K562 (cell line): ENCODE results near the gene LIPI. TPM values are rescaled to one million over a fixed set of nuclear protein-coding genes. Genes with fewer than 3 reads are reported as not detected.

ENCODE experiments used
- ATAC-seq: fragments of 200-7000 bp; cut with Tn5 transposase; 3 replicates; pipeline ENCODE4 v1.9.1; 2020; ENCODE audit warnings: moderate library complexity
- BruUV-seq: library from RNA; stranded (reverse); fragments of 400-500 nt; replicated peaks from 2 replicates; lab custom pipeline; 2021; lab: Mats Ljungman, UMichigan
- CTCF ChIA-PET: fragments of 300-600 bp; formaldehyde crosslinking; extraction: SDS; loops from one replicate; lab custom pipeline; 2021; ENCODE audit warnings: low intra/inter-chr PET ratio; lab: Yijun Ruan, JAX
- POLR2A ChIA-PET: fragments of 300-600, 350-650 bp; sonication (Branson Sonifier 250); formaldehyde crosslinking; extraction: SDS; loops from one replicate; lab custom pipeline; 2021; ENCODE audit warnings: antibody characterized with exemption, inconsistent platforms; lab: Yijun Ruan, JAX
- DNase-seq, 4 experiments: peaks; one replicate each; pipeline versions ENCODE4 v3.0.0 to v3.0.0-alpha.2; 2011 to 2018; ENCODE audit warnings: low spot score in 3 of 4, mixed read lengths in 3 of 4; ENCODE audit errors: extremely low read depth in 1 of 4
- FAIRE-seq: peaks from 2 replicates; lab custom pipeline; 2011; peaks lifted over from hg19 to GRCh38; lab: Jason Lieb, UNC
- H2AFZ ChIP-seq: 2 replicates; pipeline ENCODE4 v1.6.0; 2011; ENCODE audit warnings: low read depth, low read length, control low read depth, inconsistent platforms
- H3K27ac ChIP-seq: fragments of 200-600 bp; 3 replicates; pipeline ENCODE4 v1.8.0; 2011; ENCODE audit warnings: low read depth, mild to moderate bottlenecking, control low read depth, inconsistent platforms, low read length, moderate library complexity, mixed read lengths; ENCODE audit errors: extremely low read depth
- H3K27me3 ChIP-seq, 2 experiments: fragments of 300-600 bp in 1 of 2; 2 replicates in 1 of 2; 3 replicates in 1 of 2; pipeline versions ENCODE4 v1.6.0 to v1.8.0; 2011; ENCODE audit warnings: inconsistent platforms in 2 of 2, low read length in 2 of 2, mild to moderate bottlenecking in 1 of 2, mixed read lengths in 1 of 2, moderate library complexity in 1 of 2; ENCODE audit not compliant: control insufficient read depth in 2 of 2, insufficient read depth in 2 of 2
- H3K36me3 ChIP-seq: fragments of 300-600 bp; 3 replicates; pipeline ENCODE4 v1.8.0; 2011; ENCODE audit warnings: mild to moderate bottlenecking, low read length, inconsistent platforms; ENCODE audit not compliant: control insufficient read depth, insufficient read depth
- H3K4me1 ChIP-seq, 2 experiments: fragments of 200-600 bp in 1 of 2; replicated peaks in 1 of 2; 2 replicates in 1 of 2; 3 replicates in 1 of 2; pipeline versions ENCODE4 v1.5.1 to v1.8.0; 2011; ENCODE audit warnings: inconsistent platforms in 2 of 2, low read length in 2 of 2, mild to moderate bottlenecking in 1 of 2, mixed read lengths in 1 of 2, moderate library complexity in 1 of 2; ENCODE audit not compliant: control insufficient read depth in 2 of 2, insufficient read depth in 2 of 2
- H3K4me2 ChIP-seq: 2 replicates; pipeline ENCODE4 v1.6.1; 2011; ENCODE audit warnings: low read length, control low read depth, inconsistent platforms, mixed read lengths; ENCODE audit not compliant: insufficient read depth
- H3K4me3 ChIP-seq: fragments of 200-600 bp; sonication (generic), shearing (Covaris generic); 2 replicates; pipeline ENCODE4 v1.5.1; 2016; ENCODE audit warnings: control low read depth, inconsistent platforms
- H3K79me2 ChIP-seq: fragments of 200-600 bp; 3 replicates; pipeline ENCODE4 v1.8.0; 2011; ENCODE audit warnings: low read length, inconsistent platforms; ENCODE audit not compliant: control insufficient read depth, insufficient read depth
- H3K9ac ChIP-seq, 2 experiments: 2 replicates each; pipeline versions ENCODE4 v1.6.0 to v1.6.1; 2011; ENCODE audit warnings: low read depth in 2 of 2, low read length in 2 of 2, control low read depth in 1 of 2, inconsistent platforms in 1 of 2, mild to moderate bottlenecking in 1 of 2, mixed read lengths in 1 of 2; ENCODE audit not compliant: insufficient read depth in 1 of 2
- H3K9me1 ChIP-seq: one replicate; pipeline ENCODE4 v1.6.0; 2011; ENCODE audit warnings: inconsistent platforms, mild to moderate bottlenecking, low read length, moderate library complexity; ENCODE audit not compliant: control insufficient read depth, insufficient read depth
- H3K9me3 ChIP-seq: replicated peaks from 2 replicates; pipeline ENCODE4 v1.5.1; 2011; ENCODE audit warnings: low read depth, low read length, inconsistent platforms; ENCODE audit not compliant: control insufficient read depth, insufficient read depth
- H4K20me1 ChIP-seq: replicated peaks from 2 replicates; pipeline ENCODE4 v1.6.1; 2011; ENCODE audit warnings: low read length, inconsistent platforms, mixed read lengths; ENCODE audit not compliant: control insufficient read depth, insufficient read depth
- BHLHE40 ChIP-seq: IDR thresholded peaks from 2 replicates; pipeline ENCODE4 v1.6.1; 2011; ENCODE audit warnings: low read length, improper control_type of control experiment
- CHCHD3 ChIP-seq: fragments of 250-450 bp; sonication (Bioruptor Pico); IDR thresholded peaks from 2 replicates; pipeline ENCODE4 v2.1.2; 2022; ENCODE audit warnings: mild to moderate bottlenecking
- ETS2 ChIP-seq: IDR thresholded peaks from 2 replicates; pipeline ENCODE4 v1.6.1; 2016; ENCODE audit warnings: borderline replicate concordance, missing genetic modification characterization, mild to moderate bottlenecking, moderate library complexity, missing compliant biosample characterization; ENCODE audit not compliant: poor library complexity, severe bottlenecking
- MCM7 ChIP-seq, 2 experiments: fragments of 450-650 bp; IDR thresholded peaks; 2 replicates each; pipeline ENCODE4 v1.6.1; 2016 to 2018
- NEUROD1 ChIP-seq: fragments of 150-350 bp; IDR thresholded peaks from 2 replicates; pipeline ENCODE4 v1.6.1; 2014; ENCODE audit warnings: borderline replicate concordance, low read length, low read depth; ENCODE audit not compliant: partially characterized antibody
- RNF2 ChIP-seq: sonication (generic); IDR thresholded peaks from 2 replicates; pipeline ENCODE4 v1.6.1; 2016
- RUNX1 ChIP-seq: sonication (generic); IDR thresholded peaks from 2 replicates; pipeline ENCODE4 v1.6.1; 2016; ENCODE audit warnings: antibody characterized with exemption, low read depth
- SMC3 ChIP-seq: conservative IDR thresholded peaks from 2 replicates; pipeline ENCODE4 v1.6.1; 2011; ENCODE audit warnings: low read depth, low read length, improper control_type of control experiment; ENCODE audit not compliant: insufficient read depth
- SRF ChIP-seq, 2 experiments: fragments of 250-450, 450-650 bp in 1 of 2; sonication (Bioruptor Pico) in 1 of 2; sonication (generic) in 1 of 2; formaldehyde crosslinking; IDR thresholded peaks; 2 replicates each; pipeline versions ENCODE4 v1.5.0 to v1.5.1; 2020 to 2022; ENCODE audit warnings: mild to moderate bottlenecking in 1 of 2, missing genetic modification reagents in 1 of 2
- TBP ChIP-seq: optimal IDR thresholded peaks from 2 replicates; pipeline ENCODE3; 2011; ENCODE audit warnings: low read depth, low read length, improper control_type of control experiment
- ZC3H4 ChIP-seq: sonication (generic); formaldehyde crosslinking; IDR thresholded peaks from 2 replicates; pipeline ENCODE4 v1.9.0; 2021; ENCODE audit warnings: missing genetic modification reagents, borderline replicate concordance
- ZNF274 ChIP-seq: IDR thresholded peaks from 2 replicates; pipeline ENCODE4 v1.6.1; 2011; ENCODE audit warnings: low read depth, mild to moderate bottlenecking, low read length, moderate library complexity, borderline replicate concordance
- ZNF347 ChIP-seq: fragments of 450-650 bp; formaldehyde crosslinking; IDR thresholded peaks from 2 replicates; pipeline ENCODE4 v1.4.0; 2020; ENCODE audit warnings: low read depth, mild to moderate bottlenecking, moderate library complexity
- ZNF778 ChIP-seq: fragments of 450-650 bp; formaldehyde crosslinking; IDR thresholded peaks from 2 replicates; pipeline ENCODE4 v1.4.0; 2020; ENCODE audit warnings: mild to moderate bottlenecking, moderate library complexity
- WGBS: fragments of 100-300 bp; shearing (Covaris generic); methylation state at CpG from one replicate; pipeline ENCODE4 v1.1.6; 2016; ENCODE audit warnings: low coverage, mixed read lengths; ENCODE audit not compliant: insufficient coverage; ENCODE audit errors: missing lambda C conversion rate; 5-methylcytosine and 5-hydroxymethylcytosine counted together
- in situ Hi-C: fragments of 300-500 bp; cut with MboI; formaldehyde crosslinking; loops from 4 replicates; pipeline ENCODE4 v1.15.0; 2018; ENCODE audit warnings: inconsistent platforms, mixed read lengths
- intact Hi-C: fragments of 100-400 bp; cut with micrococcal nuclease; formaldehyde crosslinking; loops from 2 replicates; pipeline ENCODE4 v1.14.2; 2022
- polyA plus RNA-seq, 8 experiments: library from polyadenylated mRNA; depleted of rRNA in 4 of 8; stranded (reverse) in 5 of 8; unstranded in 3 of 8; fragments of >200 nt; fragmentation: Nextera tagmentation in 2 of 8; fragmentation: Illumina TruSeq in 1 of 8; extraction: Ambion mirVana in 2 of 8; extraction: Trizol in 1 of 8; gene quantifications; 2 replicates each; pipeline versions ENCODE4 v1.2.1 to v1.2.3, GENCODE V29; 2011 to 2014; ENCODE audit warnings: inconsistent platforms in 1 of 8, missing spikeins in 1 of 8
- total RNA-seq, 7 experiments: library from RNA; depleted of rRNA in 6 of 7; stranded (reverse); fragments of >200 nt in 6 of 7; fragmentation: Illumina TruSeq in 2 of 7; extraction: Trizol in 2 of 7; gene quantifications; 2 replicates each; pipeline versions ENCODE4 v1.2.1 to v1.2.3, GENCODE V29; 2011 to 2021; ENCODE audit warnings: low replicate concordance in 1 of 7
- TF ChIP-seq, protein P1 (sequence below): fragments of 450-650 bp; conservative IDR thresholded peaks from 2 replicates; pipeline ENCODE4 v1.6.1; 2016; ENCODE audit warnings: missing genetic modification characterization, low read depth, mild to moderate bottlenecking, missing compliant biosample characterization, moderate library complexity

Gene LIPI
- total and polyA plus RNA-seq, 9 of the 15 experiments (the other 6 are each of a cell fraction or from before 2014, with no cell fraction given), result not detected

DNA sequence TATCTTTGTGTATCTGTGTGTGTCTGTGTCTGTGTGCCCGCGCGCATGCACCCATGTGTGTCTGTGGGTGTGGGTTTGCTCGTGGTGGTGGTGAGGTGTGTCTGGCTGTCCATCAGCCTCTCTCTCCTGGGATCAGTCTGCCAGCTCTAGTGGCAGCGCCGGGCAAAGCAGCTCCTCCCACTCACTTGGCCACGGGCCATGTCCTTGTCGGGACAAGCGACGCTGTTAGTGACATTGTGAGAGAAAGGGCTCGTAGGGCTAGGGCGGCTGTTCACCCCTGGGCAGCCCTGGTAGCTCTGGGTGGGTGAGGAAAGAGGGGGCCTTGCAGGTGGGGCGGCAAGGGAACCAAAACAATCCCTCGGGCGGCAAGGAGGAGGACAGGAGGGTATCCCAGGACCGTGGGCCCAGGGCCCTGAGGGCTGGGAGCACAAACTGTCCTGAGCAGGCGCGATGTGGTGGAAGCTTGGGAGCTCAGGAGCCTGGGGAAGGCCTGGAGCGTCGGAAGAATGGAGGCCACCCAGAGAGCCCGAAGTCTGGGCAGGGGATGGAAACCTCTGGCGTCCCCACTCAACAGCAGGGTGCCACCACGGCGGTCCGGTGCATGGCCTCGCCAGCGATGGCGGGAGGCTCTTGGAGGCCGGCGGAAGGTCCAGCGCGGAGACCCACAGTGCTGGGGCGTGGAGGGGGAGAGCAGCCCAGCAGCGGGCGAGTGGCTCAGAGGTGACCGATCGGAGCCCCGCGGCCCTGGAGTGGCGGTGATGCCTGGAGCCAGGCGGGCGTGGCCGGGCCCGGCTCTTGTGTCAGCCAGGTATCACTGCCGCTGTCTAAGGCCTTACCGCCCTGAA, 140.5 kb downstream of the LIPI start:
- Histone ChIP-seq H3K4me1 (no peaks in the 10 kb centered on the region), H2AFZ (no peak overlapping the region), H3K9ac (no peak overlapping the region), H3K9me3 (no peaks in the 10 kb centered on the region), H3K27me3 (no peaks in the 10 kb centered on the region), H4K20me1 (no peaks in the 10 kb centered on the region), H3K79me2 (no peaks in the 10 kb centered on the region), H3K4me2 (no peak overlapping the region), H3K27ac (no peak overlapping the region), H3K4me3 (no peak overlapping the region), H3K36me3 (no peaks in the 10 kb centered on the region), H3K9me1 (no peaks in the 10 kb centered on the region)
- ChIA-PET CTCF (no interaction called here), POLR2A (no interaction called here)
- ATAC-seq (no peak), DNase-seq (no peak), FAIRE-seq (no peak)
- TF ChIP-seq TBP, result no peak
- in situ Hi-C loops, result no loop called here
- no TSS peak for BruUV-seq
- intact Hi-C loops, result no loop called here
- WGBS, result 85% methylated on average over 30 of the region's 46 CpGs

DNA sequence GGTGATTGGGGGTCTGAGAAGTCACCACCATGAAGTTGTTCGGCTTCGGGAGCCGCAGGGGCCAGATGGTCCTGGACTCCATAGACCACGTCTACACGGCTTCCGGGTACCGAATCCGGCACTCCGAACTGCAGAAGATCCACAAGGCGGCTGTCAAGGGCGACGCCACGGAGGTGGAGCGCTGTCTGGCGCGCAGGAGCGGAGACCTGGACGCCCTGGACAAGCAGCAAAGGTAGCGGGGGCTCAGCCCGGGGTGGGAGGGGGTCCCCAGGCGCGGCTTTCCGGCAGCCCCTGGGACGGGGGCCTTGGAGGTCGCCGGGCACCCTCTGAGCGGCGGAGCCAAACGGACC, 146.5 kb downstream of the LIPI start:
- no peak for ATAC-seq
- H3K79me2 ChIP-seq, result no peaks in the 10 kb centered on the region
- WGBS, result 98% methylated on average over 19 of the region's 29 CpGs
- in situ Hi-C loops (no loop called here), intact Hi-C loops (no loop called here)
- ChIA-PET POLR2A (no interaction called here), CTCF (no interaction called here)
- no peaks in the 10 kb centered on the region for H3K4me1 ChIP-seq
- no peak for FAIRE-seq
- H2AFZ ChIP-seq, result no peak overlapping the region
- no peak overlapping the region for H3K4me3 ChIP-seq
- H3K9ac ChIP-seq, result no peak overlapping the region
- no peak overlapping the region for H3K4me2 ChIP-seq
- no peak overlapping the region for H3K27ac ChIP-seq
- H3K36me3 ChIP-seq, result no peaks in the 10 kb centered on the region
- no peak for TF ChIP-seq ZC3H4 (CRISPR knock-in tag)
- no peak for TF ChIP-seq ETS2 (tag)
- TF ChIP-seq BHLHE40, result no peak
- TF ChIP-seq MCM7 (IDR thresholded peaks at IDR 0.05), result no peak
- no peak for TF ChIP-seq ZNF347 (CRISPR knock-in tag)
- TF ChIP-seq ZNF274, result no peak
- no peak for TF ChIP-seq SMC3
- no peak for TF ChIP-seq CHCHD3 (CRISPR knock-in tag)
- no peak for TF ChIP-seq ZNF778 (CRISPR knock-in tag)
- TF ChIP-seq, protein P1, sequence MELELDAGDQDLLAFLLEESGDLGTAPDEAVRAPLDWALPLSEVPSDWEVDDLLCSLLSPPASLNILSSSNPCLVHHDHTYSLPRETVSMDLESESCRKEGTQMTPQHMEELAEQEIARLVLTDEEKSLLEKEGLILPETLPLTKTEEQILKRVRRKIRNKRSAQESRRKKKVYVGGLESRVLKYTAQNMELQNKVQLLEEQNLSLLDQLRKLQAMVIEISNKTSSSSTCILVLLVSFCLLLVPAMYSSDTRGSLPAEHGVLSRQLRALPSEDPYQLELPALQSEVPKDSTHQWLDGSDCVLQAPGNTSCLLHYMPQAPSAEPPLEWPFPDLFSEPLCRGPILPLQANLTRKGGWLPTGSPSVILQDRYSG (tag), result no peak
- no peak for TF ChIP-seq SRF (CRISPR knock-in tag; IDR thresholded peaks at IDR 0.05)
- TF ChIP-seq RUNX1, result no peak
- TF ChIP-seq RNF2, result no peak
- no peak for TF ChIP-seq NEUROD1
- H3K9me3 ChIP-seq, result no peaks in the 10 kb centered on the region
- no TSS peak for BruUV-seq
- H3K27me3 ChIP-seq, result no peaks in the 10 kb centered on the region
- DNase-seq, result no peak
- no peaks in the 10 kb centered on the region for H3K9me1 ChIP-seq
- H4K20me1 ChIP-seq, result no peaks in the 10 kb centered on the region
